ENCODE results near the gene SEMA4D.

DNA sequence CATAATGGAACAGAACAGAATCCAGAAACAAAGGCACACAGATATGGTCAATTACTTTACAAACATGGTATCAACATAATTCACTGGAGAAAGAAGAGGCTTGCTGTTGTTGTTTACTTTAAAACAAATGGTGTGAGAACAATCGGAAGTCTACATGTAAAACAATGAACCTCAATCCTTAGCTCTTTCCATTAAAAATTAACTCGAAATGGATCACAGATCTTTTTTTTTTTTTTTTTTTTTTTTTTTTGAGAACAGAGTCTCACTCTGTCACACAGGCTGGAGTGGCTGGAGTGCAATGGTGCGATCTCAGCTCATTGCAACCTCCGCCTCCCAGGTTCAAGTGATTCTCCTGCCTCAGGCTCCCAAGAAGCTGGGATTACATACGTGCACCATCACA lies 9.8 kb downstream of the SEMA4D start:
- TF ChIP-seq, protein P1, sequence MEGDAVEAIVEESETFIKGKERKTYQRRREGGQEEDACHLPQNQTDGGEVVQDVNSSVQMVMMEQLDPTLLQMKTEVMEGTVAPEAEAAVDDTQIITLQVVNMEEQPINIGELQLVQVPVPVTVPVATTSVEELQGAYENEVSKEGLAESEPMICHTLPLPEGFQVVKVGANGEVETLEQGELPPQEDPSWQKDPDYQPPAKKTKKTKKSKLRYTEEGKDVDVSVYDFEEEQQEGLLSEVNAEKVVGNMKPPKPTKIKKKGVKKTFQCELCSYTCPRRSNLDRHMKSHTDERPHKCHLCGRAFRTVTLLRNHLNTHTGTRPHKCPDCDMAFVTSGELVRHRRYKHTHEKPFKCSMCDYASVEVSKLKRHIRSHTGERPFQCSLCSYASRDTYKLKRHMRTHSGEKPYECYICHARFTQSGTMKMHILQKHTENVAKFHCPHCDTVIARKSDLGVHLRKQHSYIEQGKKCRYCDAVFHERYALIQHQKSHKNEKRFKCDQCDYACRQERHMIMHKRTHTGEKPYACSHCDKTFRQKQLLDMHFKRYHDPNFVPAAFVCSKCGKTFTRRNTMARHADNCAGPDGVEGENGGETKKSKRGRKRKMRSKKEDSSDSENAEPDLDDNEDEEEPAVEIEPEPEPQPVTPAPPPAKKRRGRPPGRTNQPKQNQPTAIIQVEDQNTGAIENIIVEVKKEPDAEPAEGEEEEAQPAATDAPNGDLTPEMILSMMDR (IDR thresholded peaks at IDR 0.05) = no peak
- TF ChIP-seq POLR2A (IDR thresholded peaks at IDR 0.05) = no peak

Measured in prostate gland (tissue), 2 donors.